GM12872 (cell line): Measurements from ENCODE around the gene INPP4B.

Experiments used
- CTCF ChIP-seq: IDR thresholded peaks from 3 replicates; pipeline ENCODE4 v1.5.1; 2011; ENCODE audit warnings: low read depth, mild to moderate bottlenecking, low read length, moderate library complexity; ENCODE audit not compliant: insufficient read depth

Gene INPP4B

GRCh38 chr4:142596595-142596994 is 249.5 kb downstream of the INPP4B start:
- no peak for TF ChIP-seq CTCF

- TF ChIP-seq CTCF: no peak
These were observed 250.0 kb downstream of the INPP4B start for GRCh38 chr4:142596121-142596520.

GRCh38 chr4:142595222-142595871 is 250.8 kb downstream of the INPP4B start:
- no peak for TF ChIP-seq CTCF

- no peak for TF ChIP-seq CTCF
These were observed 260.7 kb downstream of the INPP4B start for GRCh38 chr4:142585411-142585810.

GRCh38 chr4:142583708-142584107 is 262.4 kb downstream of the INPP4B start:
- TF ChIP-seq CTCF: no peak

- TF ChIP-seq CTCF: no peak
These were observed 263.8 kb downstream of the INPP4B start for GRCh38 chr4:142582340-142582739.

- TF ChIP-seq CTCF: no peak
These were observed 264.2 kb downstream of the INPP4B start for GRCh38 chr4:142581881-142582280.
